Diencephalon (tissue), 1 donor: ENCODE measurements around the gene PABPC1L2A. TPM values are rescaled to one million over a fixed set of nuclear protein-coding genes. Genes with fewer than 3 reads are reported as not detected.

Source experiments
- total RNA-seq: library from RNA; depleted of rRNA; stranded (reverse); fragments of >200 nt; gene quantifications from one replicate; pipeline ENCODE4 v1.2.3, GENCODE V29; 2014

The PABPC1L2A gene
- total RNA-seq, result 3.0 TPM

GRCh38 chrX:73079024-73079562 lies at the start of gene PABPC1L2A:
TSS of gene PABPC1L2A (minus strand) at chrX:73079512. CDS start at chrX:73079386, 126 bp downstream.

Other genes with a start within 250 kb of the PABPC1L2A start
- not detected for gene FAM236C, start 166.9 kb downstream of the PABPC1L2A start, total RNA-seq
- not detected for gene FAM236A, start 141.3 kb downstream of the PABPC1L2A start, total RNA-seq
- gene DMRTC1, start 135.7 kb downstream of the PABPC1L2A start, total RNA-seq, result 0.46 TPM
- 0.92 TPM for gene PABPC1L2B, start 76.6 kb downstream of the PABPC1L2A start, total RNA-seq
- 65.3 TPM for gene NAP1L2, start 135.3 kb upstream of the PABPC1L2A start, total RNA-seq